Left lung (tissue), 10 donors: ENCODE results near the gene DNM3. TPM values are rescaled to one million over a fixed set of nuclear protein-coding genes. Genes with fewer than 3 reads are reported as not detected.

ENCODE experiments used
- ATAC-seq: fragments of 200-7000 bp; cut with Tn5 transposase; one replicate; pipeline ENCODE4 v1.9.1; 2020; ENCODE audit warnings: moderate library complexity
- DNase-seq, 4 donors: peaks; one replicate each; pipeline ENCODE4 v3.0.0-alpha.2; 2013 to 2020
- H3K27ac ChIP-seq, 2 donors: fragments of 200-600 bp; sonication (generic) in 1 of 2; one replicate each; pipeline versions ENCODE4 v1.5.0 to v1.8.0; 2020 to 2021
- H3K27me3 ChIP-seq, 2 donors: fragments of 200-600 bp; sonication (generic) in 1 of 2; one replicate each; pipeline versions ENCODE4 v1.5.0 to v1.8.0; 2020 to 2021
- H3K36me3 ChIP-seq, 2 donors: fragments of 200-600 bp; sonication (generic) in 1 of 2; one replicate each; pipeline versions ENCODE4 v1.5.0 to v1.8.0; 2020 to 2021
- H3K4me1 ChIP-seq, 2 donors: fragments of 200-600 bp; one replicate each; pipeline ENCODE4 v1.8.0; 2021
- H3K4me3 ChIP-seq, 2 donors: fragments of 200-600 bp; sonication (generic) in 1 of 2; one replicate each; pipeline versions ENCODE4 v1.5.0 to v1.8.0; 2020 to 2021; ENCODE audit warnings: mild to moderate bottlenecking in 1 of 2
- H3K9me3 ChIP-seq, 2 donors: fragments of 200-600 bp; sonication (generic) in 1 of 2; one replicate each; pipeline versions ENCODE4 v1.5.0 to v1.8.0; 2020 to 2021
- intact Hi-C, 2 donors: fragments of 100-400 bp; cut with DNase I; formaldehyde crosslinking; loops; one replicate each; pipeline versions ENCODE4 v1.11.2 to v1.14.2; 2022
- polyA plus RNA-seq, 6 donors: library from polyadenylated mRNA; unstranded; fragments of 120-200 nt; gene quantifications; one replicate each; pipeline ENCODE4 v1.2.1, GENCODE V29; 2013; ENCODE audit not compliant: insufficient read length in 6 of 6
- total RNA-seq, 2 donors: library from RNA; stranded (reverse); fragmentation: NEBNext Ultra II Directional; extraction: Animal tissue kit (Norgen Biotek cat#: 25700); gene quantifications; one replicate each; pipeline ENCODE4 v1.2.1, GENCODE V29; 2021
- TF ChIP-seq, protein P1 (sequence below), 2 donors: fragments of 200-600 bp; sonication (generic) in 1 of 2; IDR thresholded peaks; one replicate each; pipeline versions ENCODE4 v1.5.0 to v1.8.0; 2021; ENCODE audit warnings: antibody characterized with exemption in 2 of 2
- donor health status: DM: no; HTN: yes; CAD: no.
- donor health status: DM: no; HTN: no; CAD: no.

The DNM3 gene
- total and polyA plus RNA-seq, 8 donors = 5.2 to 7.7 (median 6.3) TPM

DNA sequence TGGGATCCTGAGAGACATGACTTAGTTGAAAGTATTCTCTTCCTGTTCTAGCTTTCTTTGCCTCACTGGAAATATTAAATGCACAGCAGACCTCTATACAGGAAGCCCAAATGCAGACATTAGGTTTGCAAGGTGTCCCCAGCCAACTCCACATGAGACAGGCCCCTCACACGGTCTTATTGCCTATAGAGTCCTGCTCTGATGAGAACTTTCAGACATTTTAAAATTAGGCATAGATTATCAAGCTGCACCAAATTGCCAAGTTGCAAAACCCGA lies 327.2 kb downstream of the DNM3 start:
- H3K4me3 ChIP-seq = no peak overlapping the region
- DNase-seq (no peak), ATAC-seq (no peak)
- no peaks in the 10 kb centered on the region for H3K27me3 ChIP-seq
- no peaks in the 10 kb centered on the region for H3K36me3 ChIP-seq
- no peaks in the 10 kb centered on the region for H3K9me3 ChIP-seq
- H3K27ac ChIP-seq = no peak overlapping the region
- TF ChIP-seq, protein P1, sequence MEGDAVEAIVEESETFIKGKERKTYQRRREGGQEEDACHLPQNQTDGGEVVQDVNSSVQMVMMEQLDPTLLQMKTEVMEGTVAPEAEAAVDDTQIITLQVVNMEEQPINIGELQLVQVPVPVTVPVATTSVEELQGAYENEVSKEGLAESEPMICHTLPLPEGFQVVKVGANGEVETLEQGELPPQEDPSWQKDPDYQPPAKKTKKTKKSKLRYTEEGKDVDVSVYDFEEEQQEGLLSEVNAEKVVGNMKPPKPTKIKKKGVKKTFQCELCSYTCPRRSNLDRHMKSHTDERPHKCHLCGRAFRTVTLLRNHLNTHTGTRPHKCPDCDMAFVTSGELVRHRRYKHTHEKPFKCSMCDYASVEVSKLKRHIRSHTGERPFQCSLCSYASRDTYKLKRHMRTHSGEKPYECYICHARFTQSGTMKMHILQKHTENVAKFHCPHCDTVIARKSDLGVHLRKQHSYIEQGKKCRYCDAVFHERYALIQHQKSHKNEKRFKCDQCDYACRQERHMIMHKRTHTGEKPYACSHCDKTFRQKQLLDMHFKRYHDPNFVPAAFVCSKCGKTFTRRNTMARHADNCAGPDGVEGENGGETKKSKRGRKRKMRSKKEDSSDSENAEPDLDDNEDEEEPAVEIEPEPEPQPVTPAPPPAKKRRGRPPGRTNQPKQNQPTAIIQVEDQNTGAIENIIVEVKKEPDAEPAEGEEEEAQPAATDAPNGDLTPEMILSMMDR (IDR thresholded peaks at IDR 0.05) = no peak
- H3K4me1 ChIP-seq = no peaks in the 10 kb centered on the region
- intact Hi-C loops = no loop called here

DNA sequence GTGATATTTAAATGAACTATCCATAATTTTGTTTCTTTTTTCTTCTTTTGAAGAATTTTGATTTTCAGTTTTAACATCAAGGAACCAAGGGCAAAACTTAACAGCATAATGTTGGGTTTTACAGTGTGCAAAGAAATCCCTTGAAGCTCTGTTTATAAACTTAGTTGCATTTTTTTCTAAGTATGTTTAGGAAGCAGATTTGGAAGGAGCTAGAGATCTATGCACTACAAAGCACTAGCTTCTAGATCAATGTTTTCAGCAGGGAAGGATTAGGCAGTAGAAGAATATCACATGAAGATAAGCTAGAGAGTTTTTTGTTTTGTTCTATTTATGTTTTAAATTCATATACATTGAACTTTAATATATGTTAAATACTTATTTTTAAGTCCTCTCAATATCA lies 328.5 kb downstream of the DNM3 start:
- H3K4me3 ChIP-seq = no peak overlapping the region
- H3K27ac ChIP-seq = no peak overlapping the region
- H3K9me3 ChIP-seq = no peaks in the 10 kb centered on the region
- H3K36me3 ChIP-seq = no peaks in the 10 kb centered on the region
- no peaks in the 10 kb centered on the region for H3K27me3 ChIP-seq
- H3K4me1 ChIP-seq = no peaks in the 10 kb centered on the region
- no peak for DNase-seq
- no peak for ATAC-seq
- intact Hi-C loops = no loop called here
- TF ChIP-seq, protein P1 (IDR thresholded peaks at IDR 0.05) = no peak

DNA sequence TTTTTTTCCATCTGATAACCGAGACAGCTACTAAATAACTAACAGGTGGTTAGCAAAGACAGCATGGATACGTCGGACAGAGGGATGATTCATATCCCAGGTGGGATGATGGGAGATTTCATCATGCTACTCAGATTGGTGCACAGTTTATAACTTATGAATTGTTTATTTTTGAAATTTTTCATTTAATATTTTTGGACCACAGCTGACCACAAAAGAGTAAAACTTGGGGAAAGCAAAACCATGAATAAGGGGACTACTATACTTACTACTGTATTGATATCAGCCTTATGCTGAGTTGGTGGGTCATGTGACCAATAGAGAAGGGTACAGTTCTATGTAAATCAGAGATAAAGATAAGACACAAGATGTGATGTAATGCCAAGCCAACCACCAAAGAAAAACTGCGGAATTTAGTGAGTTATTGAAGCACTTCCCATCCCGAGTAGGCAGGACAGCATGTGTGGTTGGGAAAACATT lies 331.1 kb downstream of the DNM3 start:
- no peak for ATAC-seq

DNA sequence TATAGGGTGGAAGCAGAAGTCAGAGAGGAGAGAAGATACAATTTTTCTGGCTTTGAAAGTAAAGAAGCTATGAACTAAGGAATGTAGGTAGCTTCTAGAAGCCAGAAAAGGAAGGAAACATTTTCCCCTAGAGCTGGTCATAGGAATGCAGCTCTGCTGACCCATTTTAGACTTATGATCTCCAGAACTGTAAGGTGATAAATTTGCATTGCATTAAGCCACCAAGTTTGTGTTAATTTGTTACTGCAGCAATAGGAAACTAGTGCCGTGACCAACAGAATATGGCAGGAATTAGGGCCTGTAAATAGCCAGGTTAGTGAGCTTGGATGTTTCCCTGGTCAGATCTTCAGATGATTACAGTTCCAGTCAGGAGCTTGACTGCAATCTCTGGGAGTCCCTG lies 334.9 kb downstream of the DNM3 start:
- no peak for DNase-seq
- no peak overlapping the region for H3K4me3 ChIP-seq
- TF ChIP-seq, protein P1 (IDR thresholded peaks at IDR 0.05) = no peak
- H3K27ac ChIP-seq = no peak overlapping the region
- H3K4me1 ChIP-seq = peaks cover 6 to 12% of the 10 kb centered on the region in 2 donors
- no peak for ATAC-seq
- H3K9me3 ChIP-seq = no peaks in the 10 kb centered on the region
- H3K36me3 ChIP-seq = no peaks in the 10 kb centered on the region
- H3K27me3 ChIP-seq = no peaks in the 10 kb centered on the region
- intact Hi-C loops = no loop called here

More for the DNA sequence above, 331.1 kb downstream of the DNM3 start:
- no peaks in the 10 kb centered on the region for H3K27me3 ChIP-seq
- intact Hi-C loops = no loop called here
- H3K9me3 ChIP-seq = no peaks in the 10 kb centered on the region
- no peaks in the 10 kb centered on the region for H3K36me3 ChIP-seq
- TF ChIP-seq, protein P1 (IDR thresholded peaks at IDR 0.05) = no peak
- H3K27ac ChIP-seq = no peak overlapping the region
- DNase-seq = no peak
- H3K4me3 ChIP-seq = no peak overlapping the region
- H3K4me1 ChIP-seq = no peaks in the 10 kb centered on the region

DNA sequence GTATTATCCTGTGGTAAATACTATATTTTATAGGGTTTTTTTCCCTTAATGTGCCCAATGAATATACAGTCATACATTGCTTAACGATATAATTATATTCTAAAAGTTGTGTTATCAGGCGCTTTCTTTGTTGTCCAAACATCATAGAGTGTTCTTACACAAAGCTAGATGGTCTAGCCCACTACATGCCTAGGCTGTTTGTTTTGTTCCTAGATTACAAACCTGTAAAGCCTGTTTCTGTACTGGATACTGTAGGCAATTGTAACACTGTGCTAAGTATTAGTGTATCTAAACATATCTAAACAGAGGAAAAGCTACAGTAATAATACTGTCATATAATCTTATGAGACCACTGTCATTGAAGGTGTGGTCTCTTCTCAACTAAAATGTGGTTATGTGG lies 336.6 kb downstream of the DNM3 start:
- H3K36me3 ChIP-seq = no peaks in the 10 kb centered on the region
- no peaks in the 10 kb centered on the region for H3K27me3 ChIP-seq
- H3K9me3 ChIP-seq = no peaks in the 10 kb centered on the region
- no peak overlapping the region for H3K27ac ChIP-seq
- DNase-seq (peak in 1 of 4 donors; percentile 42), ATAC-seq (peak; percentile 57)
- TF ChIP-seq, protein P1 (IDR thresholded peaks at IDR 0.05) = no peak
- H3K4me3 ChIP-seq = no peak overlapping the region
- intact Hi-C loops = no loop called here
- H3K4me1 ChIP-seq = peaks cover 20 to 22% of the 10 kb centered on the region in 2 donors
